WTC11 (cell line): ENCODE data around the gene RSRC1. TPM values are rescaled to one million over a fixed set of nuclear protein-coding genes. Genes with fewer than 3 reads are reported as not detected.

Experiments used
- ATAC-seq: fragments of 200-7000 bp; cut with Tn5 transposase; 2 replicates; pipeline ENCODE4 v1.10.0; 2021; ENCODE audit warnings: mild to moderate bottlenecking, moderate library complexity
- CTCF ChIA-PET: fragments of 300-600 bp; sonication (Branson Sonifier 250); formaldehyde crosslinking; loops from one replicate; lab custom pipeline; 2021; ENCODE audit warnings: antibody characterized with exemption; lab: Charles Lee
- POLR2A ChIA-PET: fragments of 350-600 bp; sonication (Branson Sonifier 250); formaldehyde crosslinking; loops from one replicate; lab custom pipeline; 2021; ENCODE audit warnings: antibody characterized with exemption; lab: Charles Lee
- DNase-seq: peaks from one replicate; pipeline ENCODE4 v3.0.0; 2021; ENCODE audit warnings: low spot score
- H3K27ac Mint-ChIP-seq: 2 replicates; pipeline ENCODE4 v1.8.0; 2021; ENCODE audit warnings: mixed read lengths
- H3K27me3 Mint-ChIP-seq: 2 replicates; pipeline ENCODE4 v1.8.0; 2021; ENCODE audit warnings: low read depth, mild to moderate bottlenecking, moderate library complexity, mixed read lengths
- H3K36me3 Mint-ChIP-seq: 2 replicates; pipeline ENCODE4 v1.8.0; 2021; ENCODE audit warnings: mixed read lengths
- H3K4me1 Mint-ChIP-seq: 2 replicates; pipeline ENCODE4 v1.8.0; 2022; ENCODE audit warnings: mixed read lengths
- H3K4me3 Mint-ChIP-seq: 2 replicates; pipeline ENCODE4 v1.8.0; 2021; ENCODE audit warnings: mild to moderate bottlenecking, moderate library complexity, mixed read lengths
- H3K9me3 Mint-ChIP-seq: 2 replicates; pipeline ENCODE4 v1.8.0; 2021; ENCODE audit warnings: mixed read lengths
- ATF1 ChIP-seq: sonication (generic); formaldehyde crosslinking; IDR thresholded peaks from 2 replicates; pipeline ENCODE4 v1.8.1; 2023; ENCODE audit warnings: mild to moderate bottlenecking, moderate library complexity, missing genetic modification reagents
- ATF3 ChIP-seq: sonication (generic); formaldehyde crosslinking; conservative IDR thresholded peaks from 2 replicates; pipeline ENCODE4 v1.8.1; 2022; ENCODE audit warnings: mild to moderate bottlenecking, missing genetic modification reagents
- ATF6 ChIP-seq: sonication (generic); formaldehyde crosslinking; IDR thresholded peaks from 2 replicates; pipeline ENCODE4 v1.8.1; 2023; ENCODE audit warnings: mild to moderate bottlenecking, missing genetic modification reagents
- CDX4 ChIP-seq: fragments of 250-450 bp; sonication (Bioruptor Pico); IDR thresholded peaks from 2 replicates; pipeline ENCODE4 v1.9.0; 2021; ENCODE audit warnings: moderate library complexity, mild to moderate bottlenecking, inconsistent platforms, borderline replicate concordance
- E2F5 ChIP-seq: sonication (generic); formaldehyde crosslinking; IDR thresholded peaks from 2 replicates; pipeline ENCODE4 v1.8.1; 2022; ENCODE audit warnings: mild to moderate bottlenecking, moderate library complexity, missing genetic modification reagents
- EMX1 ChIP-seq: fragments of 250-450 bp; sonication (Bioruptor Pico); IDR thresholded peaks from 2 replicates; pipeline ENCODE4 v1.8.0; 2021; ENCODE audit warnings: mild to moderate bottlenecking
- ETV6 ChIP-seq: sonication (generic); formaldehyde crosslinking; IDR thresholded peaks from 2 replicates; pipeline ENCODE4 v1.8.1; 2022; ENCODE audit warnings: mild to moderate bottlenecking, missing genetic modification reagents
- FOXK1 ChIP-seq: sonication (generic); formaldehyde crosslinking; IDR thresholded peaks from 2 replicates; pipeline ENCODE4 v1.8.0; 2022; ENCODE audit warnings: mild to moderate bottlenecking, moderate library complexity, missing genetic modification reagents
- MAX ChIP-seq: sonication (generic); formaldehyde crosslinking; IDR thresholded peaks from 2 replicates; pipeline ENCODE4 v1.8.0; 2022; ENCODE audit warnings: mild to moderate bottlenecking, missing genetic modification reagents
- NFYB ChIP-seq: sonication (generic); formaldehyde crosslinking; conservative IDR thresholded peaks from 2 replicates; pipeline ENCODE4 v1.8.0; 2022; ENCODE audit warnings: low read depth, missing genetic modification reagents
- NR3C1 ChIP-seq: sonication (generic); formaldehyde crosslinking; conservative IDR thresholded peaks from 2 replicates; pipeline ENCODE4 v1.8.1; 2023; ENCODE audit warnings: low read depth, mild to moderate bottlenecking, missing genetic modification reagents
- PRRX2 ChIP-seq: fragments of 250-450 bp; sonication (Bioruptor Pico); IDR thresholded peaks from 2 replicates; pipeline ENCODE4 v1.8.0; 2021; ENCODE audit warnings: mild to moderate bottlenecking
- TEAD4 ChIP-seq: sonication (generic); formaldehyde crosslinking; IDR thresholded peaks from 2 replicates; pipeline ENCODE4 v1.8.0; 2022; ENCODE audit warnings: mild to moderate bottlenecking, missing genetic modification reagents
- TP53 ChIP-seq: sonication (generic); formaldehyde crosslinking; IDR thresholded peaks from 2 replicates; pipeline ENCODE4 v1.8.1; 2023; ENCODE audit warnings: mild to moderate bottlenecking, missing genetic modification reagents
- USF1 ChIP-seq: sonication (generic); formaldehyde crosslinking; IDR thresholded peaks from 2 replicates; pipeline ENCODE4 v1.8.0; 2022; ENCODE audit warnings: mild to moderate bottlenecking, missing genetic modification reagents
- ZBTB21 ChIP-seq: sonication (generic); formaldehyde crosslinking; IDR thresholded peaks from 2 replicates; pipeline ENCODE4 v1.8.1; 2023; ENCODE audit warnings: mild to moderate bottlenecking, missing genetic modification reagents, borderline replicate concordance
- ZMAT4 ChIP-seq: fragments of 250-450 bp; sonication (Bioruptor Pico); IDR thresholded peaks from 2 replicates; pipeline ENCODE4 v1.9.0; 2021; ENCODE audit warnings: mild to moderate bottlenecking
- ZNF219 ChIP-seq: sonication (generic); formaldehyde crosslinking; IDR thresholded peaks from 2 replicates; pipeline ENCODE4 v1.8.0; 2023; ENCODE audit warnings: missing genetic modification reagents, mild to moderate bottlenecking, borderline replicate concordance
- ZNF263 ChIP-seq: sonication (generic); formaldehyde crosslinking; IDR thresholded peaks from 2 replicates; pipeline ENCODE4 v1.8.1; 2022; ENCODE audit warnings: low read depth, mild to moderate bottlenecking, moderate library complexity, missing genetic modification reagents
- ZNF396 ChIP-seq: fragments of 250-450 bp; sonication (Bioruptor Pico); IDR thresholded peaks from 2 replicates; pipeline ENCODE4 v1.8.0; 2021; ENCODE audit warnings: mild to moderate bottlenecking, moderate library complexity, borderline replicate concordance
- total RNA-seq: library from RNA; stranded (reverse); gene quantifications from 3 replicates; pipeline ENCODE4 v1.2.3, GENCODE V29; 2021

Gene RSRC1
- total RNA-seq, 1 experiment from 2014 or later: 21.3 TPM

GRCh38 chr3:158486200-158486599 lies 376.3 kb downstream of the RSRC1 start:
- Mint-ChIP-seq H3K27me3 (no peaks in the 10 kb centered on the region), H3K27ac (no peak overlapping the region), H3K9me3 (peaks cover 6% of the 10 kb centered on the region), H3K4me1 (peaks cover 20% of the 10 kb centered on the region), H3K4me3 (no peak overlapping the region), H3K36me3 (no peaks in the 10 kb centered on the region)
- ATAC-seq (no peak), DNase-seq (no peak)
- CTCF ChIA-PET: interaction anchor here (1.1 kb wide), 1 partner anchor 879 kb away, joined by 3 read pairs; no protein-coding TSS in a partner anchor
- POLR2A ChIA-PET: no interaction called here
- TF ChIP-seq FOXK1 (CRISPR knock-in tag) (no peak), MAX (no peak), ZMAT4 (CRISPR knock-in tag) (no peak), NFYB (CRISPR knock-in tag) (no peak), ZBTB21 (CRISPR knock-in tag) (no peak)
- TF ChIP-seq, all 79 proteins: peak for 0

GRCh38 chr3:158488670-158489069 lies 378.8 kb downstream of the RSRC1 start:
- Mint-ChIP-seq H3K27me3 (no peaks in the 10 kb centered on the region), H3K27ac (no peak overlapping the region), H3K9me3 (peaks cover 12% of the 10 kb centered on the region), H3K36me3 (no peaks in the 10 kb centered on the region), H3K4me3 (no peak overlapping the region), H3K4me1 (peaks cover 9% of the 10 kb centered on the region; the same call in 1 of the 2 replicates)
- ChIA-PET CTCF (no interaction called here), POLR2A (no interaction called here)
- DNase-seq (no peak), ATAC-seq (no peak)
- TF ChIP-seq ATF3 (CRISPR knock-in tag): no peak
- no peak for TF ChIP-seq E2F5 (CRISPR knock-in tag)
- TF ChIP-seq ZNF219: no peak
- no peak for TF ChIP-seq TEAD4 (CRISPR knock-in tag)
- TF ChIP-seq EMX1: no peak
- TF ChIP-seq USF1 (CRISPR knock-in tag): no peak
- no peak for TF ChIP-seq PRRX2 (CRISPR knock-in tag)
- no peak for TF ChIP-seq ZNF263 (CRISPR knock-in tag)
- no peak for TF ChIP-seq ATF6 (CRISPR knock-in tag)
- no peak for TF ChIP-seq ETV6 (CRISPR knock-in tag)
- TF ChIP-seq CDX4 (CRISPR knock-in tag): no peak
- TF ChIP-seq TP53 (CRISPR knock-in tag): no peak
- TF ChIP-seq ATF1 (CRISPR knock-in tag): no peak
- no peak for TF ChIP-seq NR3C1 (CRISPR knock-in tag)
- no peak for TF ChIP-seq ZNF396 (CRISPR knock-in tag)
